8988T (cell line): ENCODE measurements around the gene DTNBP1.

ENCODE experiments used
- DNase-seq: peaks from one replicate; pipeline ENCODE4 v3.0.0; 2011

The DTNBP1 gene

DNA sequence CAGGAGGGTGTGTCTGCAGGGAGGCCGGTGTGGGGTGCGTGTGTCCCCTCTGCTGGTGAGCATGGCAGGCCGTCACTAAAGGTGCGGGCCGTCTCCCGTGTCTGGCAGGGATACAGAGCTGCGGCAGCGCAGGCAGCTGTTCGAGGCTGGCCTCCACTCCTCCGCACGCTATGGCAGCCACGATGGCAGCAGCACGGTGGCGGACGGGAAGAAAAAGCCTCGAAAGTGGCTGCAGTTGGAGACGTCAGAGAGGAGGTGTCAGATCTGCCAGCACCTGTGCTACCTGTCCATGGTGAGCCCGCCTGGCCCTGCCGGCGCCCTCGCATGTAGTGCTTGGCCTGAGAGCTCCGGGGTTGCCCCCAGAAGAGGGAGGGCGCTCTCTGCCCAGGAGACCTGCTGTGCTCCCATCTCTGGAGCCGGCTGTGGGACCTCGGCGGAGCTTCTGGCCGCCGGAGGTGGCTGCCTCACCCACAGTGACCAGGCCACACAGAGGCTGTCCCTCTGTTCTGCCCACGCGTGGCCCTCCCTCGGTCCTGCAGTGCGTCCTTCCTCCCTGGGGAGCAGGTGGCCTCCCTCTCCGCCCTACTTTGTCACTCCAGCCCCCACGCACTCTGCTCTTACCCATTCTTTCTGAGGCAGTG is 149.6 kb downstream of the DTNBP1 start:
- no peak for DNase-seq

DNA sequence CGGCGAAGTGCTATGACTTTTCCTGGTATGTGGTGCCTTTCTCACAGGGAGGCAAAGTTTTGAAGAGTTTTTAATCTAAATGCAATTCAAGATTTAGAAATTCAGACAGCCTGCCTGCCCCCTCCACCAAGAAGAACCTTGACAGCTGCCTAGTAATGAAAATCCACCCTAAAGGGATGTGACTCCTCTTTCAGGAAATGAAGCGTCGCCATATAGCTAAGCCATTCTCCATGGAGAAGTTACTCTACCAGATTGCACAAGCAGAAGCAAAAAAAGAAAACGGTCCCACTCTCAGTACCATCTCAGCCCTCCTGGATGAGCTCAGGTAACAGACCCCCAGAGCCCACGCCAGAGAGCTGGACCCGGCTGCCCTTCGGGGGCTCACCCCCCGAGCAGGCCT is 150.1 kb downstream of the DTNBP1 start:
- no peak for DNase-seq

DNA sequence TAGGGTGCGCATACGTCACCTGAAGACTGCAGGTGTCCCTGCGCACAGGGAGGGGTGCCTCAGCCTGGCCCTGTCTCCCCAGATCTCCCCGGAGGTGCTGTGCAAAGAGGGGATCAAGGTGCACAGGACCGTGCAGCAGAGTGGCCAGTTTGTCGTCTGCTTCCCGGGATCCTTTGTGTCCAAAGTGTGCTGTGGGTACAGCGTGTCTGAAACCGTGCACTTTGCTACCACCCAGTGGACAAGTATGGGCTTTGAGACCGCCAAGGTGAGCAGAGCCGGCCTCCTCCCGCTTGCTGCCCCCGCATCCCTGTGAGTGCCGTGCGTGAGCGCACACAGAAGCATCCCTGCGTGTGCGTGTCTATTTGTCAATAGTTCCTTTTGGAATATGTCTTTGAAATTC is 150.7 kb downstream of the DTNBP1 start:
- peak; percentile 70 for DNase-seq

DNA sequence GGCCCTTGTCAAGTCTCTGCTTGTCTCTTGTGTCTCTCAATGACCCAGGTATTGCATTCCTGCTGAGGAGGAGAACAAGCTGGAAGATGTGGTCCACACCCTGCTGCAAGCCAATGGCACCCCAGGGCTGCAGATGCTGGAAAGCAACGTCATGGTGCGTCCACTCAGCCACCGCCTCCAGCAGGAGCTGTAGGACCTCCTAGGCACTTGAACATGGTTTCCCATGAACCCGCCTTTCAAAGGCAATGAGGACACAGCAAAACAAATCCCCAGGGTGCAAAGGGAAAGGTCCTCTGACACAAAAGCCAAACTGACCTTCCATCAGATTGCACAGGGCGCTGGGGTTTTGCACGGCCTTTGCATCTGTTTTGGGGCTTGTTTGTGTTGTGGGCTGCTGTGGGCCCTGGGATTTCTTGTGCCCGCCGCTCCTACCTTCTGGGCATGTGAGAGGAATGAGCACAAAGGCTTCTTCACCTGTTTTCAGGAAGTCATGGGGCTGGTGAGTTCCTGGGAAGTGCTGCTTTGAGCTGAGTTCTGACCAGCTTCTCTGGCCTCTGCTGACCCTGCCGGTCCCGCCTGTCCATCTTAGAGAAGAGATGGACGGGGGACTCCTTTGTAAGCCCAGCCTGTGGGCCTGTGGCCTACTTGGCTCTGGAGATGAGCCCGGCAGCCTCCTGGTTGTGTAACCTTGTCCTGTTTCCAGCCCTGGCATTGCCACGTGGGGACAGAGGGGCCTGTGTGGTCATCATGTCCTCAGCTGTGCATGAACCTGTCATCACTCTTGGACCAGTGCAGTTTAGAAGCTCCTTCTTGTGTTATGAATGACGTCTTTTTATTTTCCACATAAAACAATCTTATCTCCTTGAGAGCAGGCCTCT is 151.3 kb downstream of the DTNBP1 start:
- no peak for DNase-seq

DNA sequence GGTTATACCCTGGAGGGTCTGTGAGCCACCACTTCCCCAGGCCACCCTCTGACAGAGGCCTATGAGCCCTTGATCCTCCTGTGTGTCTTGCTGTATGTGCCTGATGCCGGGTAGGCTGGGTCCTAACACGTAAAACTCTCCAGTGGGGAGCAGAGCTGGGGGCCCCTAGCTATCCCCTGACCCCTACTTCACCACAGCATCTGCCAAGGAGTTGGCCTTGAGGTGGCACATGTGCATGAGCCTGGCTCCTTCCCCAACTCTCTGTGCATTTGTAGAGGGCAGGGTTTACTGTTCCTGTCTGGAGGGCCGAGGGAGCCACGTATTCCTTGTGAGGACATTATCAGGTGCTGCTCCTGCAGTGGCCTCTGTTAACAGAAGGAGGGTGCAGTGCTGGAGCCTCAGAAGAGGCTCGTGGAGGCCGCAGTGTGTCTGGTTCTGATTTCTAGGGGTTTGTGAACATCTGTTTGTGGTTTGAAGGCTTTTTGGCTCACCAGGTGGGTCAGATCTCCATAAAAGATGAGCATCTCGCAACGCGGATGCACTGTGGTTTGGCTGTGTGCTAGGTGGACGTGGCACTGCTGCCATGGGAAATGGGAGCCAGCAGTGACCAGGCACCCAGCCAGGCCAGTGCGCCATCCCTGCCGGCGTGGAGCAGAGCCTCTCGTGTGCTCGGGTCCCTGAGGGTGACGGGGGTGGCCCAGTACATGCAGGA is 152.1 kb downstream of the DTNBP1 start:
- DNase-seq = no peak

DNA sequence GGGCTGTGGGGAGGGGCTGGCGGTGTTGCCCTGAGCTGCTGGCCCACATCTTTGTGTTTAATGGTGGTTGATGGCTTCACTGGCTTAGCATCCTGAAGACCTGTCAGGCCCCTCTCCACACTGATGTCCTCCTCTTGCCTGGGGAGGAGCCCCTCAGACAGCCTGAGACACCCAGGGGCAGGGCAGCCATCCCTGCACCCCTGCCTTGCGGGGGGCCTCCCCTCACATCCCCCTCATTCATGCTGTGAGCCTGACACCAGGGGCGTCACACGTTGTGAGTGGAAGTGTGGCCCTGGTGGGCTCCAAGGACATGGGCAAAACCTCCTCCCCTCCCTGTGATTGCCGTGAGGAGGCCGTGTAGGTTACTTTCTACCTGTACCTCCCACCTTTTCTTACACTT is 152.7 kb downstream of the DTNBP1 start:
- DNase-seq = no peak

DNA sequence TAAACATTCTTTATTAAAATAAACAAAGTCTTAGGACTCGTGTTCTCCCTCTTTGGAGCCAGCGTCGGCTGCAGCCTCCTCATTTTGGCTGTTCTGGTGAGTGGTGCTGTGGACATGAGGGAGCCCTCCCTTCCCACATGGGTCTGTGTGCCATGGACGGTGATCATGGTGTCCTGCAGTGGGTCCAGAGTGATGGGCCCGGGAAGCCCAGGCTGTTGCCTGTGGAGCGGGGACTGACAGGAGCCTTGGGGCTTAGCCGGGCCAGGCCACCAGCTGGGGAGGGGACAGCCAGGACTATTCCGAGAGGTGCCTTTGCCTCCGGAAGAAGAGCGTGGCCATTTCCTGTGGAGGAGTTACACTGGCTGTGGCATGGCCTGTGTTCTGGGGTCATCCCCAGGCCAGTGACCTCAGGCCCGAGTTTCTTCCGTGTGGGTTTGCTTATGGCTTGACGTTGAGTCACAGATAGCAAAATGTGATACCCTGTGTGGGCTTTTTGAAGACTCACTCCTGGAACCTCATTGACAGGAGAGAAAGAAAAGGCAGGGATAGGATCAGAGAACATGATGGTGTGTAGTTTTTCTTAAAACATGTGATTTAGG is 153.4 kb downstream of the DTNBP1 start:
- no peak for DNase-seq

DNA sequence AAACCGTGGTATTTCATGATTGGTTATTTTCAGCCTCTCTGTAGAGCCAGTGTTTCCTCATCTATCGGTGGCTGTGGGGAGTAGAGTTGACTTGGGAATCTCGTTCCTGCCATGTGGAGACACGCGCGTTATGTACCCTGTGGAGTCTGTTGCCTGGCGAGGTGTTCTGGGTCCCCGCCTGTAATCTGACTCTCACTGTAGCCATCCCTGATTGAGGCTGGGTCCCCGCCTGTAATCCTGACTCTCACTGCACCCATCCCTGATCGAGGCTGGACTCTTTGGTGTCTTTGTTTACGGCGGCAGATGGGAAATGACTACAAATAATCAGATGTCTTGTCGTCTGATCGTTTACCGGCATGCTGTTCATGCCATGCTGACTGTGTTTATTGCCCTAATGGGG is 153.9 kb downstream of the DTNBP1 start:
- DNase-seq = no peak

DNA sequence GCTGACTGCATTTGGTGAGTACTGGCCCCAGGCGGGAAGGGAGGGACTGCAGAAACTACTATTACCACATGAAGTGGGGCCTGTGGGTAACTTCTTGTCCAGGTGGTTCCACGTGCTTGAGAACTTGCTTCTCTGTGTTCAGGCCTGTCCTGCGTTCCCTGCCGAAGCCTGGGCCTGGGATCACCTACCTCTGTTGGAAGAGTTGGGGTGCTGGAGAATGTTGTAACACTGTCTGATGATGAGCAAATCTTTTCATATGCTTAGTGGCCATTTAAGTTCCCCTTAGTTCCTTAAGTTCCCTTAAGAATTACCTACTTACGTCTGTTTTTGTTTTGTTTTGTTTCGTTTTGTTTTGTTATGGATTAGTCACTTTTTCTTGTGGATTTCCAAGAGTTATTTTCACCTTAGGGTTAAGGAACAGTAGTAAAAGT is 154.4 kb downstream of the DTNBP1 start:
- DNase-seq = no peak

DNA sequence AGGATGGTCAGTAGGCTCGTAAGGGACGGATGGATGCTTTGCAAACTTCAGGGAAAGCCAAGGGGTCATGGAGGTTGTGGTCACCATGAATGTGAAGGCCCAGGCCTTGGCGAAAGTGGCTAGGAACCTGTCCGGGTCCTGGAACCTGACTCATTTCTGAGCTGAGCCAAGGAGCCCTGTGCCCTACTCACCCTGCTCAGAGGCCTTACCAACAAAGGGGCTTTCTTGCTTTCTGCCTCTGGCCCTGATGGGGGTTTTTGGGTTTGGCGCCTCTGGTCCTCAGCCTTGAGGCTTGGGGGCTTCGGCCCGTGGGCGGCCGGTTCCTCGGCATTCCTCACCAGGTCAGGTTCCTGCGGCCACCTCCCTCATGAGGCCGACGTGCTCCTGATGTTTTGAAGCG is 155.1 kb downstream of the DTNBP1 start:
- no peak for DNase-seq

DNA sequence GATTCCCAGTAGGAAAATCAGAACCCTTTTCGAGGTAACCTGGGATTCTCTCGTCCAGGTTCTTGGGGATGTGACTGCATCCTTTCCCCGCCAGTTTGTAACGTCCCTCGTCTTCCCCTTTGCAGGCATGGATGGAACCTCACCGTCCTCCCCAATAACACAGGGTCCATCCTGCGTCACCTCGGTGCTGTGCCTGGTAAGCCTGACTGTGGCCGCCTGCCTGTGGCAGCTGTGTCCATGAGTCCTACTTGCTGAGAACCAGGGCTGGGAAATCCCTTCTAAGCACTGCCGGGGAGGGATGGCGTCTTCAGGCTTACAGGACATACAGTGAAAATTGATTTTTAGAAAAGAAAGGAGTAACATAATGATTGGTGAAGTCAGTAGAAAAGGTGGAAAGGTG is 155.6 kb downstream of the DTNBP1 start:
- DNase-seq = no peak

DNA sequence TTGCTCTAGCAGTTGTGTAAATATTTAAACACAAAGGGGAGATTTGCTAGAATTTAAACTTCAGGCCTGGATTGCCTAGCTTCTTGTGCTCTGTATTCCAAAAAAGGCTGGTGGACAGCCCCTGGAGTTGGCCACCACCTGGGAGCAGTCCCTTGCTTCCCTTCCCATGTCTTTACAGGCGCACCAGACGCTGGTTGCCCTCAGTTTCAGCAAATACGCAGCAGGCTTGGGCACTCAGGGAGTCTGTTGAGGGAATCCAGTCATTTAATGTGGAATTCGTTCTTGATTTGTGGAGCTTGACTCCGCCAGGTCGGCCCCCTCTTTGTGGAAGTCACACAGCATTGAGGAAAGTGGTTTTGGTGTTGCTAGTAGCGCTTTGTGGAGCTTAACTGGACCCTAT is 156.8 kb downstream of the DTNBP1 start:
- no peak for DNase-seq

DNA sequence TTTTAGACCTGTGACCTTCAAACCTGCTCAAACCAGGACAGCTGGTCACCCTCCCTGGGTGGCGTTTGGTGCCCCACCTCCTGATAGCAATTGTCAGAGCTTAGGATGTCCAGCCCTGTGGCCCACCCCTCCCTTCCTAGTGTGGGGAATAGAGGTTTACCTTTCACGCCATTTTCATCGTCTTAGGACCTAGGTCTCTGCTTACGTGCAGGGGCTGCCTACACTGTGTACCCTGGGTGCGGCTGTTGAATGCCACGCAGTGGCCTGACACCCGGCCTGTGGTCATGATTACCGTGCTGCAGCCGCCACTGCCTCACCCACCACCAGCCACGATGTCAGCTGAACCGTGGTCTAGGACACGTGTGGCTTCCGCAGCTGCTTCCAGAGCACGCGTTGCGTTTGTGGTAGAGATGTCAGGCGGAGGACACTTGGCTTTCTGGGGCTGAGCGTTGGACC is 157.3 kb downstream of the DTNBP1 start:
- DNase-seq = no peak

DNA sequence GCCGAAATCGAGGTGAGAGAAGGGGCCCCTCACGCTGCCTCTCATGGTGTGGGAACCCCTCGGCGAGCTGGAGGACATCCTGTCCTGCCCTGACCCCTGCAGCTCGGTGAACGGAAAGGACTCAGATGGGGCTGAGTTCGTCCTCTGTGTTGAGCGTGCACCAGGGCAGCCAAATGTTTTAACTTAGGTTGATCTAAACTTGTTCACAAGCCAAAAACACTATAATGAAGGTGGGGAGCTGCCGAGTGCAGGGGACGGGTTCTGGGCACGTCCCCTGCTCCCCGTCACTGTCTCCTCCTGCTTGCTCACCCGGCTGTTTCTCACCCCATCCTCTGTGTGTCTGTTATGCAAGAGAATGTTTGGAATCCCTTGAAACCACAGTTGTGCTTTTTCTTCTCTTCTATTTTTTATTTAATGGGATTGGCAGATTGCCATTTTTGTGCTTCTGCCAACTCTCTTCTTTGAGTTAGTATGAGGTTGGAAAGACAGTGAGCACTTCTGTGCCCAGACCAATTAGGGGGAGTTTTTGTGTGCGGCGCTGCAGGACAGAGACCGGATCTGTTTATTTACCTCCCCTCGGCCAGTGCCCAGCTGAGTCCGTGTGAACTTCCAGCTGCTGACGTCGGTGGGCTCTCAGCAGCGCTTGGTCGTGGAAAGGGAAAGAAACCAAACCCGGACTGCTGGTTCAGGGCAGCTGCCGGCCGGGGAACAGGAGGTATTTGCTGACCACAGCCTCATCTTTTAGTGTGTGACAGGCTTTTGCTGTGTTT is 158.1 kb downstream of the DTNBP1 start:
- no peak for DNase-seq

DNA sequence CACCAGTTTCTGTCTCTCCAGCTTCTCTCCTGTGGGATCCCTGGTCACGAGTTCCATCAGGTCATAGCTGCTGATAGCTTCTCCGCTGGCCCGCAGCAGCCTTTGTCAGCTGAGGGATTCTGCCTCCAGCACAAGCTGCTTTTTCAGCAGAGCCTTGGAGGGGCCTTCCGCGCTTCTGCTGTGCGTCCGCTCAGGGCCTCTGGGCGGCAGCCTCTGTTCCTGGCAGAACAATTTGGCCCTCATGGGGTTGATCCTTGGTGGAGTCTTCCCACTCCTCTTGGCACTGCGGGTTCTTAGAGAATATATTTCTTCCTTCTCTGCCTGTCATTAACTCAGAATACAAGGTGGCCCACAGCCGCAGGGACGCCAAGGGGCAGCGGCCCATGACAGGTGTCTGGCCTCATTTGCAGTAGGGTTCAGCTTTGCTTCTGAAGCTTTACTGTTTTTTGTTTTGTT is 158.8 kb downstream of the DTNBP1 start:
- DNase-seq = no peak

DNA sequence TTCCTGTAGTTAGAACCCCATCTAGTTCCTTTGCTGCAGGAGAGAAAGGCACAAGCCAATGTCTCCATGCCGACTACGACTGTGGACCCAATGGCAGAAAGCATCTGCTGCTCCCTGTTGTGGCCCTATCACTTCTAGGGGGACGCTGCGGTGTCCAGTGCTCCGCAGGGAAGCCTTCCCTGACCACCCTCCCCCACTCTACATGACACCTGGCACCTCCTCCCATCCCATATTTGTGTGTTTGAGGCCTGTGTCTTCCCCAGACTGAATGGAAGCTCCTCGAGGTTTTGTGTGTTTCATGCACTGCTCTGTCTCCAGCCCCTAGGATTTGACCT is 159.5 kb downstream of the DTNBP1 start:
- no peak for DNase-seq

DNA sequence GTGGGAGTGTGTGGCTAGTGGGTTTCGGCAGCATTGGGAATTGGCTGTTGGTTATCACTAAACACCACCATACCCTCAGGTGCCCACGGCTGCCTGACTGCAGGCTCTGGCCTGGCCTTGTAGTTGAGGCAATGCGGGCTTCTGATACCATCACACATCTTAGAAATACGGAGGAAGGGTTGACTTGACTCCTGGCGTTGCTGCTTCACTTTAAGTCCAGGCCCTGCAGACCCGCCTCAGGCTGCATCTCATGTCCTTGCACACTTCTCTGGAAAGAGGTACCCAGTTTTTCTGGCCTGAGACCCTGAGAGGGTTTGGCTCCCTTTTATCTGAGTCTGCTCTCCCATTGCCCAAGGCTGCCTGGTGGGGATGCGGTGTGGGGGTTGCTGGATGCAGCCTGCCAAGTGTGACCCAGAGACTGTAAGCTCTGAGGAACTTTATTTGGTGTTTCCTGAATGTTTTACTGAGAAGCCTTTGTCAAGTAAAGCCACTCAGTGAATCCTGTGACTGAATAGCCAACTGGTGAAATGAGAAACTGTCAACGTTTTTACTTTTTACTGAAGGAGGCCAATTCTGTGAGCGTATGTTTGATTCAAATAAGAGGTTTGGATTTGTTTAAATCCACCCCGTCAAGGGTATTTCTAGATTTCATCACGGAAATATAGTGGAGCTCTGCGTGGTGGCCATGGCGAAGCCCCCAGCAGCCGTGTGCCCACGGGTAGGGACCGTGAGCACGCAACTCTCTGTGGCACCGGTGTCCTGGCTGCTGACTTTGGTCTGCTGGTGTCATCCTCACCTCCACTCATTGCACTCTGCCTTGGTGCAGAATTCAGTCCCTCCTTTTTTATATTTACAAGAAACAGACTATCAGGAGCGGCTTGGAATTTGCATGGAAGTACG is 160.1 kb downstream of the DTNBP1 start:
- no peak for DNase-seq

DNA sequence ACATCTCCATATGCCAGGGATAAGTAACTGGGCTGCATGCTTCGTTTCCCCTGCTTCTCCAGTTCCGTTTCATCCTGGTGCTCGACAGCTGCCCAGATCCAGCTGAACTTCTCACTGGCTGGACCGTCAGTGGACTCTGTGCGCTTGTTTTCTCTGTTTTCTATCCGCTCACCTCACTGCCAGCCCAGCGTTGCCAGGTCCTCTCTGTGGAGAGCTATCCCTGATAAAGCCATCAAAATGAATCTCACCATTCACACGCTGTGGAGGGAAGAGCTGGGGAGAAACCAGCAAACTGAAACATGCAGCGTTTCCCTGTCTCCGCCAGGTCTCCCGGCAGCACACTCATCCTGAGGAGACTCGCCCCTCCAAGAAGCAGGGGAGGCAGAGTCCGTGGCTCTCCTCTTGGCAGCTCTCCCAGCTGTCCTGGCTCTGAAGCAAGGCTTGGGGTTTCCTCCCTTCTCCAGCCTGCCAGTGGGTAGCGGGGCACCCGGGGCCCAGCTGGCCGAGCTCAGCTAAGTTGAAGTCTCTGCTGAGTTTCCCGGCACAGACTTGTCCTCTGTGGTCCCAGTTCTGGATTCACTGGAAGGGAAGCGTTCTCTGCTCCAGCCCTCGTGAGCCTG is 160.9 kb downstream of the DTNBP1 start:
- DNase-seq = no peak

DNA sequence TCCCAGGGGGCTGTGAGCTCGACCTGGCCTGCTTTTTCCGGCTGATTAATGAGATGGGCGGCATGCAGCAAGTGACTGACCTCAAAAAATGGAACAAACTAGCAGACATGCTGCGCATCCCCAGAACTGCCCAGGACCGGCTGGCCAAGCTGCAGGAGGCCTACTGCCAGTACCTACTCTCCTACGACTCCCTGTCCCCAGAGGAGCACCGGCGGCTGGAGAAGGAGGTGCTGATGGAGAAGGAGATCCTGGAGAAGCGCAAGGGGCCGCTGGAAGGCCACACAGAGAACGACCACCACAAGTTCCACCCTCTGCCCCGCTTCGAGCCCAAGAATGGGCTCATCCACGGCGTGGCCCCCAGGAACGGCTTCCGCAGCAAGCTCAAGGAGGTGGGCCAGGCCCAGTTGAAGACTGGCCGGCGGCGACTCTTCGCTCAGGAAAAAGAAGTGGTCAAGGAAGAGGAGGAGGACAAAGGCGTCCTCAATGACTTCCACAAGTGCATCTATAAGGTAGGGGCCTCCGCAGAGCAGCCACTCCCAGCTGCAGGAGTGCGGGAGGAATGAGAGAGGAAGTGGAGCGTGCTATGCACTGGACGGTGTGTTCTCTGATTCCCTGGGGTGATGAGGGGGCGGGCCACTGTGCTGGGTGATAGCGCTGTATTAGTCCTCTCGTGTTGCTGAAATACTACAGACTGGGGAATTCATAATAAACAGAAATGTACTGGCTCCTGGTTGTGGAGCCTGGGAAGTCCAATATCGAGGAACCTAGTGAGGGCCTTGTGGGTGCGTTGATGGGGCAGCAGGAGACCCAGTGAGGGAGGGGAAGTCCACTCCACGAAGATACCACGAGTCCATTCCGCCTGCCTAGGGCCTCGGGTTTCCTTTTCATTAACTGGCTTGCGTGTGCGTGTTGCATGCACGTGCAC is 161.7 kb downstream of the DTNBP1 start:
- no peak for DNase-seq
